GM18498 (cell line): ENCODE results near the gene CLEC2D.
"Not testable (repeated sequence)": the region's sequence is repeated elsewhere in the genome, so short reads cannot be mapped to it uniquely, and the experiment has no call there.

ENCODE experiments used
- ATAC-seq: cut with Tn5 transposase; IDR thresholded peaks from one replicate; pipeline ENCODE4 v1.9.1; 2021; ENCODE audit warnings: mild to moderate bottlenecking, moderate library complexity; ENCODE audit not compliant: unreplicated experiment

The CLEC2D gene

GRCh38 chr12:9651265-9651729 lies 18.2 kb upstream of the CLEC2D start:
- ATAC-seq: no peak

GRCh38 chr12:9660046-9660445 lies 9.5 kb upstream of the CLEC2D start:
- no peak for ATAC-seq

- no peak for ATAC-seq
Observed at GRCh38 chr12:9661720-9662119, 7.8 kb upstream of the CLEC2D start.

GRCh38 chr12:9662488-9662887 lies 7.0 kb upstream of the CLEC2D start:
- no peak for ATAC-seq

GRCh38 chr12:9667403-9668160 lies 1.9 kb upstream of the CLEC2D start:
- peak; percentile 59 for ATAC-seq

- no peak for ATAC-seq
Observed at GRCh38 chr12:9668161-9669018, 1.1 kb upstream of the CLEC2D start.

- no peak for ATAC-seq
Observed at GRCh38 chr12:9669019-9669326, 540 bp upstream of the CLEC2D start.

- ATAC-seq: not testable (repeated sequence)
Observed at GRCh38 chr12:9672340-9672739, 2.8 kb downstream of the CLEC2D start.

GRCh38 chr12:9673404-9674225 lies 4.1 kb downstream of the CLEC2D start:
- peak; percentile 32 for ATAC-seq

GRCh38 chr12:9674226-9674590 lies 4.7 kb downstream of the CLEC2D start:
- peak; percentile 39 for ATAC-seq

GRCh38 chr12:9682508-9682907 lies 13.0 kb downstream of the CLEC2D start:
- not testable (repeated sequence) for ATAC-seq

GRCh38 chr12:9682949-9683348 lies 13.4 kb downstream of the CLEC2D start:
- ATAC-seq: not testable (repeated sequence)

- ATAC-seq: not testable (repeated sequence)
Observed at GRCh38 chr12:9685366-9685765, 15.9 kb downstream of the CLEC2D start.

GRCh38 chr12:9685915-9686314 lies 16.4 kb downstream of the CLEC2D start:
- ATAC-seq: no peak

GRCh38 chr12:9687228-9687627 lies 17.7 kb downstream of the CLEC2D start:
- no peak for ATAC-seq

GRCh38 chr12:9692909-9693308 lies 23.4 kb downstream of the CLEC2D start:
- no peak for ATAC-seq

GRCh38 chr12:9694241-9694640 lies 24.7 kb downstream of the CLEC2D start:
- ATAC-seq: no peak

- not testable (repeated sequence) for ATAC-seq
Observed at GRCh38 chr12:9695150-9695549, 25.6 kb downstream of the CLEC2D start.

GRCh38 chr12:9695661-9696060 lies 26.1 kb downstream of the CLEC2D start:
- not testable (repeated sequence) for ATAC-seq

GRCh38 chr12:9697619-9698018 lies 28.1 kb downstream of the CLEC2D start:
- ATAC-seq: no peak

GRCh38 chr12:9698681-9699080 lies 29.2 kb downstream of the CLEC2D start:
- ATAC-seq: no peak
